WTC11 (cell line): ENCODE measurements around the gene STK40. TPM values are rescaled to one million over a fixed set of nuclear protein-coding genes. Genes with fewer than 3 reads are reported as not detected.

ENCODE experiments used
- ATAC-seq: fragments of 200-7000 bp; cut with Tn5 transposase; 2 replicates; pipeline ENCODE4 v1.10.0; 2021; ENCODE audit warnings: mild to moderate bottlenecking, moderate library complexity
- CTCF ChIA-PET: fragments of 300-600 bp; sonication (Branson Sonifier 250); formaldehyde crosslinking; loops from one replicate; lab custom pipeline; 2021; ENCODE audit warnings: antibody characterized with exemption; lab: Charles Lee
- POLR2A ChIA-PET: fragments of 350-600 bp; sonication (Branson Sonifier 250); formaldehyde crosslinking; loops from one replicate; lab custom pipeline; 2021; ENCODE audit warnings: antibody characterized with exemption; lab: Charles Lee
- DNase-seq: peaks from one replicate; pipeline ENCODE4 v3.0.0; 2021; ENCODE audit warnings: low spot score
- H3K27ac Mint-ChIP-seq: 2 replicates; pipeline ENCODE4 v1.8.0; 2021; ENCODE audit warnings: mixed read lengths
- H3K27me3 Mint-ChIP-seq: 2 replicates; pipeline ENCODE4 v1.8.0; 2021; ENCODE audit warnings: low read depth, mild to moderate bottlenecking, moderate library complexity, mixed read lengths
- H3K36me3 Mint-ChIP-seq: 2 replicates; pipeline ENCODE4 v1.8.0; 2021; ENCODE audit warnings: mixed read lengths
- H3K4me1 Mint-ChIP-seq: 2 replicates; pipeline ENCODE4 v1.8.0; 2022; ENCODE audit warnings: mixed read lengths
- H3K4me3 Mint-ChIP-seq: 2 replicates; pipeline ENCODE4 v1.8.0; 2021; ENCODE audit warnings: mild to moderate bottlenecking, moderate library complexity, mixed read lengths
- H3K9me3 Mint-ChIP-seq: 2 replicates; pipeline ENCODE4 v1.8.0; 2021; ENCODE audit warnings: mixed read lengths
- CREM ChIP-seq: sonication (generic); formaldehyde crosslinking; IDR thresholded peaks from 2 replicates; pipeline ENCODE4 v1.8.1; 2022; ENCODE audit warnings: mild to moderate bottlenecking, missing genetic modification reagents, moderate library complexity
- E2F4 ChIP-seq: sonication (generic); formaldehyde crosslinking; IDR thresholded peaks from 2 replicates; pipeline ENCODE4 v1.8.1; 2022; ENCODE audit warnings: low read depth, mild to moderate bottlenecking, moderate library complexity, missing genetic modification reagents, borderline replicate concordance
- ELF4 ChIP-seq: sonication (generic); formaldehyde crosslinking; IDR thresholded peaks from 2 replicates; pipeline ENCODE4 v1.8.1; 2022; ENCODE audit warnings: low read depth, mild to moderate bottlenecking, moderate library complexity, missing genetic modification reagents
- ERG ChIP-seq: fragments of 250-450 bp; sonication (Bioruptor Pico); IDR thresholded peaks from 2 replicates; pipeline ENCODE4 v1.8.0; 2021; ENCODE audit warnings: mild to moderate bottlenecking
- FOXJ3 ChIP-seq: sonication (generic); formaldehyde crosslinking; IDR thresholded peaks from 2 replicates; pipeline ENCODE4 v1.9.0; 2021; ENCODE audit warnings: missing genetic modification reagents, mild to moderate bottlenecking, borderline replicate concordance
- FOXK1 ChIP-seq: sonication (generic); formaldehyde crosslinking; IDR thresholded peaks from 2 replicates; pipeline ENCODE4 v1.8.0; 2022; ENCODE audit warnings: mild to moderate bottlenecking, moderate library complexity, missing genetic modification reagents
- GRHL2 ChIP-seq: fragments of 250-450 bp; sonication (Bioruptor Pico); IDR thresholded peaks from 2 replicates; pipeline ENCODE4 v1.8.0; 2022; ENCODE audit warnings: mild to moderate bottlenecking, moderate library complexity; ENCODE audit not compliant: insufficient replicate concordance, severe bottlenecking
- NFYB ChIP-seq: sonication (generic); formaldehyde crosslinking; conservative IDR thresholded peaks from 2 replicates; pipeline ENCODE4 v1.8.0; 2022; ENCODE audit warnings: low read depth, missing genetic modification reagents
- SP1 ChIP-seq: sonication (generic); formaldehyde crosslinking; conservative IDR thresholded peaks from 2 replicates; pipeline ENCODE4 v1.8.1; 2022; ENCODE audit warnings: missing genetic modification reagents
- ZNF263 ChIP-seq: sonication (generic); formaldehyde crosslinking; IDR thresholded peaks from 2 replicates; pipeline ENCODE4 v1.8.1; 2022; ENCODE audit warnings: low read depth, mild to moderate bottlenecking, moderate library complexity, missing genetic modification reagents
- ZNF281 ChIP-seq: sonication (generic); formaldehyde crosslinking; IDR thresholded peaks from 2 replicates; pipeline ENCODE4 v1.8.0; 2023; ENCODE audit warnings: mild to moderate bottlenecking, missing genetic modification reagents
- ZNF416 ChIP-seq: fragments of 250-450 bp; sonication (Bioruptor Pico); IDR thresholded peaks from 2 replicates; pipeline ENCODE4 v1.9.0; 2021; ENCODE audit warnings: mild to moderate bottlenecking, inconsistent platforms
- ZNF532 ChIP-seq: fragments of 250-450 bp; sonication (Bioruptor Pico); IDR thresholded peaks from 2 replicates; pipeline ENCODE4 v1.9.0; 2021; ENCODE audit warnings: mild to moderate bottlenecking, borderline replicate concordance
- ZNF671 ChIP-seq: fragments of 250-450 bp; sonication (Bioruptor Pico); IDR thresholded peaks from 2 replicates; pipeline ENCODE4 v1.8.0; 2021; ENCODE audit warnings: mild to moderate bottlenecking
- total RNA-seq: library from RNA; stranded (reverse); gene quantifications from 3 replicates; pipeline ENCODE4 v1.2.3, GENCODE V29; 2021
- TF ChIP-seq, protein P1 (sequence below): sonication (generic); formaldehyde crosslinking; IDR thresholded peaks from 2 replicates; pipeline ENCODE4 v1.8.0; 2022; ENCODE audit warnings: mild to moderate bottlenecking, missing genetic modification reagents
- TF ChIP-seq, protein P2 (sequence below): sonication (generic); formaldehyde crosslinking; IDR thresholded peaks from 2 replicates; pipeline ENCODE4 v1.8.1; 2023; ENCODE audit warnings: mild to moderate bottlenecking, missing genetic modification reagents, moderate library complexity
- TF ChIP-seq, protein P3 (sequence below): sonication (generic); formaldehyde crosslinking; IDR thresholded peaks from 2 replicates; pipeline ENCODE4 v1.8.0; 2023; ENCODE audit warnings: missing genetic modification reagents, mild to moderate bottlenecking, borderline replicate concordance
- TF ChIP-seq, protein P4 (sequence below): sonication (generic); formaldehyde crosslinking; IDR thresholded peaks from 2 replicates; pipeline ENCODE4 v1.8.1; 2022; ENCODE audit warnings: mild to moderate bottlenecking, moderate library complexity, missing genetic modification reagents

The STK40 gene
- total RNA-seq, 1 experiment from 2014 or later = 24.7 TPM

- no peak for TF ChIP-seq ZNF281 (CRISPR knock-in tag)
These were observed 10.6 kb upstream of the STK40 start (continued) for GRCh38 chr1:36396359-36396758.

- no peak for DNase-seq
- Mint-ChIP-seq H3K27me3 (no peaks in the 10 kb centered on the region), H3K36me3 (peaks cover 11% of the 10 kb centered on the region), H3K4me3 (no peak overlapping the region), H3K9me3 (no peaks in the 10 kb centered on the region), H3K4me1 (peaks cover 14% of the 10 kb centered on the region), H3K27ac (no peak overlapping the region)
- ChIA-PET CTCF (no interaction called here), POLR2A (no interaction called here)
- ATAC-seq = no peak
- TF ChIP-seq ZNF671 (no peak), FOXJ3 (CRISPR knock-in tag) (no peak), SP1 (no peak), NFYB (no peak), ZNF263 (CRISPR knock-in tag) (no peak), CREM (no peak), ELF4 (CRISPR knock-in tag) (no peak), ZNF416 (CRISPR knock-in tag) (no peak), ERG (CRISPR knock-in tag) (no peak), ZNF532 (CRISPR knock-in tag) (no peak), GRHL2 (CRISPR knock-in tag) (no peak), E2F4 (CRISPR knock-in tag) (no peak), FOXK1 (CRISPR knock-in tag) (no peak)
- TF ChIP-seq, protein P1, sequence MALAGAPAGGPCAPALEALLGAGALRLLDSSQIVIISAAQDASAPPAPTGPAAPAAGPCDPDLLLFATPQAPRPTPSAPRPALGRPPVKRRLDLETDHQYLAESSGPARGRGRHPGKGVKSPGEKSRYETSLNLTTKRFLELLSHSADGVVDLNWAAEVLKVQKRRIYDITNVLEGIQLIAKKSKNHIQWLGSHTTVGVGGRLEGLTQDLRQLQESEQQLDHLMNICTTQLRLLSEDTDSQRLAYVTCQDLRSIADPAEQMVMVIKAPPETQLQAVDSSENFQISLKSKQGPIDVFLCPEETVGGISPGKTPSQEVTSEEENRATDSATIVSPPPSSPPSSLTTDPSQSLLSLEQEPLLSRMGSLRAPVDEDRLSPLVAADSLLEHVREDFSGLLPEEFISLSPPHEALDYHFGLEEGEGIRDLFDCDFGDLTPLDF = no peak
- TF ChIP-seq, protein P2, sequence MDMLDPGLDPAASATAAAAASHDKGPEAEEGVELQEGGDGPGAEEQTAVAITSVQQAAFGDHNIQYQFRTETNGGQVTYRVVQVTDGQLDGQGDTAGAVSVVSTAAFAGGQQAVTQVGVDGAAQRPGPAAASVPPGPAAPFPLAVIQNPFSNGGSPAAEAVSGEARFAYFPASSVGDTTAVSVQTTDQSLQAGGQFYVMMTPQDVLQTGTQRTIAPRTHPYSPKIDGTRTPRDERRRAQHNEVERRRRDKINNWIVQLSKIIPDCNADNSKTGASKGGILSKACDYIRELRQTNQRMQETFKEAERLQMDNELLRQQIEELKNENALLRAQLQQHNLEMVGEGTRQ = no peak
- TF ChIP-seq, protein P3, sequence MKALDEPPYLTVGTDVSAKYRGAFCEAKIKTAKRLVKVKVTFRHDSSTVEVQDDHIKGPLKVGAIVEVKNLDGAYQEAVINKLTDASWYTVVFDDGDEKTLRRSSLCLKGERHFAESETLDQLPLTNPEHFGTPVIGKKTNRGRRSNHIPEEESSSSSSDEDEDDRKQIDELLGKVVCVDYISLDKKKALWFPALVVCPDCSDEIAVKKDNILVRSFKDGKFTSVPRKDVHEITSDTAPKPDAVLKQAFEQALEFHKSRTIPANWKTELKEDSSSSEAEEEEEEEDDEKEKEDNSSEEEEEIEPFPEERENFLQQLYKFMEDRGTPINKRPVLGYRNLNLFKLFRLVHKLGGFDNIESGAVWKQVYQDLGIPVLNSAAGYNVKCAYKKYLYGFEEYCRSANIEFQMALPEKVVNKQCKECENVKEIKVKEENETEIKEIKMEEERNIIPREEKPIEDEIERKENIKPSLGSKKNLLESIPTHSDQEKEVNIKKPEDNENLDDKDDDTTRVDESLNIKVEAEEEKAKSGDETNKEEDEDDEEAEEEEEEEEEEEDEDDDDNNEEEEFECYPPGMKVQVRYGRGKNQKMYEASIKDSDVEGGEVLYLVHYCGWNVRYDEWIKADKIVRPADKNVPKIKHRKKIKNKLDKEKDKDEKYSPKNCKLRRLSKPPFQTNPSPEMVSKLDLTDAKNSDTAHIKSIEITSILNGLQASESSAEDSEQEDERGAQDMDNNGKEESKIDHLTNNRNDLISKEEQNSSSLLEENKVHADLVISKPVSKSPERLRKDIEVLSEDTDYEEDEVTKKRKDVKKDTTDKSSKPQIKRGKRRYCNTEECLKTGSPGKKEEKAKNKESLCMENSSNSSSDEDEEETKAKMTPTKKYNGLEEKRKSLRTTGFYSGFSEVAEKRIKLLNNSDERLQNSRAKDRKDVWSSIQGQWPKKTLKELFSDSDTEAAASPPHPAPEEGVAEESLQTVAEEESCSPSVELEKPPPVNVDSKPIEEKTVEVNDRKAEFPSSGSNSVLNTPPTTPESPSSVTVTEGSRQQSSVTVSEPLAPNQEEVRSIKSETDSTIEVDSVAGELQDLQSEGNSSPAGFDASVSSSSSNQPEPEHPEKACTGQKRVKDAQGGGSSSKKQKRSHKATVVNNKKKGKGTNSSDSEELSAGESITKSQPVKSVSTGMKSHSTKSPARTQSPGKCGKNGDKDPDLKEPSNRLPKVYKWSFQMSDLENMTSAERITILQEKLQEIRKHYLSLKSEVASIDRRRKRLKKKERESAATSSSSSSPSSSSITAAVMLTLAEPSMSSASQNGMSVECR (CRISPR knock-in tag) = no peak
- TF ChIP-seq, protein P4, sequence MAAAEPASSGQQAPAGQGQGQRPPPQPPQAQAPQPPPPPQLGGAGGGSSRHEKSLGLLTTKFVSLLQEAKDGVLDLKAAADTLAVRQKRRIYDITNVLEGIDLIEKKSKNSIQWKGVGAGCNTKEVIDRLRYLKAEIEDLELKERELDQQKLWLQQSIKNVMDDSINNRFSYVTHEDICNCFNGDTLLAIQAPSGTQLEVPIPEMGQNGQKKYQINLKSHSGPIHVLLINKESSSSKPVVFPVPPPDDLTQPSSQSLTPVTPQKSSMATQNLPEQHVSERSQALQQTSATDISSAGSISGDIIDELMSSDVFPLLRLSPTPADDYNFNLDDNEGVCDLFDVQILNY (CRISPR knock-in tag) = no peak
These were observed 8.0 kb upstream of the STK40 start for GRCh38 chr1:36393686-36394085.
